Measurements from ENCODE around the gene RALGAPA2. TPM values are rescaled to one million over a fixed set of nuclear protein-coding genes. Genes with fewer than 3 reads are reported as not detected.
"Not testable (repeated sequence)": the region's sequence is repeated elsewhere in the genome, so short reads cannot be mapped to it uniquely, and the experiment has no call there.

The RALGAPA2 gene
- total and polyA plus RNA-seq, 8 donors = 9.6 to 41.7 (median 24.5) TPM

GRCh38 chr20:20548527-20549266, 163.7 kb downstream of the RALGAPA2 start:
- Histone ChIP-seq H3K36me3 (peaks cover 0 to 13% (median 0%) of the 10 kb centered on the region in 3 donors), H3K4me1 (peaks cover 6 to 25% (median 17%) of the 10 kb centered on the region in 3 donors), H3K9me3 (no peaks in the 10 kb centered on the region), H3K27me3 (no peaks in the 10 kb centered on the region), H3K4me3 (no peak overlapping the region), H3K27ac (peak overlapping the region in 2 of 4 donors; percentile 29 to 59)
- DNase-seq = peak in 2 of 6 donors; percentile 13 to 23
- WGBS, 2 donors = 16 to 20% methylated on average over 5 of the region's 5 CpGs
- peak; percentile 66 to 85 (median 79) for ATAC-seq
- intact Hi-C loops (cut with DNase I) = no loop called here
- no peak for FAIRE-seq
- TF ChIP-seq, protein P1, sequence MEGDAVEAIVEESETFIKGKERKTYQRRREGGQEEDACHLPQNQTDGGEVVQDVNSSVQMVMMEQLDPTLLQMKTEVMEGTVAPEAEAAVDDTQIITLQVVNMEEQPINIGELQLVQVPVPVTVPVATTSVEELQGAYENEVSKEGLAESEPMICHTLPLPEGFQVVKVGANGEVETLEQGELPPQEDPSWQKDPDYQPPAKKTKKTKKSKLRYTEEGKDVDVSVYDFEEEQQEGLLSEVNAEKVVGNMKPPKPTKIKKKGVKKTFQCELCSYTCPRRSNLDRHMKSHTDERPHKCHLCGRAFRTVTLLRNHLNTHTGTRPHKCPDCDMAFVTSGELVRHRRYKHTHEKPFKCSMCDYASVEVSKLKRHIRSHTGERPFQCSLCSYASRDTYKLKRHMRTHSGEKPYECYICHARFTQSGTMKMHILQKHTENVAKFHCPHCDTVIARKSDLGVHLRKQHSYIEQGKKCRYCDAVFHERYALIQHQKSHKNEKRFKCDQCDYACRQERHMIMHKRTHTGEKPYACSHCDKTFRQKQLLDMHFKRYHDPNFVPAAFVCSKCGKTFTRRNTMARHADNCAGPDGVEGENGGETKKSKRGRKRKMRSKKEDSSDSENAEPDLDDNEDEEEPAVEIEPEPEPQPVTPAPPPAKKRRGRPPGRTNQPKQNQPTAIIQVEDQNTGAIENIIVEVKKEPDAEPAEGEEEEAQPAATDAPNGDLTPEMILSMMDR (IDR thresholded peaks at IDR 0.05) = no peak

DNA sequence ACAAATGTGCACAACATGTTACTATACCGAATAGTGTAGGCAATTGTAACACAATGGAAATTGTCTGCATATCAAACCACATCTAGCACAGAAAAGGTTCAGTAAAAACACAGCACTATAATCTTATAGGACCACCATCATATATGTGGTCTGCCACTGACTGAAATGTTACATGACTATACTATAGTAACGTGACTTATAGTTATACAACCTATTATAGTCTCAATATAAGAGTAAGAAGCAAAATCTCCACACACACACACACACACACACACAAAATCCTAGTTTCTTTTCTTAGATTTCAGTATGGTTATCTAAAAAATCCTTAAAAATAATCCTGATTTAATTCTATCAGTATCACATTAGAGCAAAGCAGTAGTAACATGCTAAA, 164.6 kb downstream of the RALGAPA2 start:
- no peak for ATAC-seq
- H3K27ac ChIP-seq = peak overlapping the region in 1 of 4 donors; percentile 29
- TF ChIP-seq, protein P1 (IDR thresholded peaks at IDR 0.05) = no peak
- peaks cover 6 to 25% (median 17%) of the 10 kb centered on the region in 3 donors for H3K4me1 ChIP-seq
- WGBS, 2 donors = 92 to 95% methylated on average over 2 of the region's 2 CpGs
- intact Hi-C loops (cut with DNase I) = no loop called here
- no peak overlapping the region for H3K4me3 ChIP-seq
- DNase-seq = no peak
- H3K36me3 ChIP-seq = peaks cover 0 to 13% (median 0%) of the 10 kb centered on the region in 3 donors
- FAIRE-seq = no peak
- H3K9me3 ChIP-seq = no peaks in the 10 kb centered on the region
- no peaks in the 10 kb centered on the region for H3K27me3 ChIP-seq

- no peak for FAIRE-seq
- Histone ChIP-seq H3K9me3 (no peaks in the 10 kb centered on the region), H3K4me3 (no peak overlapping the region), H3K27me3 (no peaks in the 10 kb centered on the region), H3K27ac (no peak overlapping the region), H3K4me1 (peaks cover 6 to 25% (median 17%) of the 10 kb centered on the region in 3 donors), H3K36me3 (peaks cover 0 to 13% (median 0%) of the 10 kb centered on the region in 3 donors)
- intact Hi-C loops (cut with DNase I) = no loop called here
- peak in 3 of 4 donors; percentile 23 to 28 (median 27) for ATAC-seq
- 67 to 70% methylated on average over 5 of the region's 5 CpGs for WGBS, 2 donors
- TF ChIP-seq, protein P1 (IDR thresholded peaks at IDR 0.05) = no peak
- no peak for DNase-seq
These were observed 165.1 kb downstream of the RALGAPA2 start for GRCh38 chr20:20547221-20547875.

DNA sequence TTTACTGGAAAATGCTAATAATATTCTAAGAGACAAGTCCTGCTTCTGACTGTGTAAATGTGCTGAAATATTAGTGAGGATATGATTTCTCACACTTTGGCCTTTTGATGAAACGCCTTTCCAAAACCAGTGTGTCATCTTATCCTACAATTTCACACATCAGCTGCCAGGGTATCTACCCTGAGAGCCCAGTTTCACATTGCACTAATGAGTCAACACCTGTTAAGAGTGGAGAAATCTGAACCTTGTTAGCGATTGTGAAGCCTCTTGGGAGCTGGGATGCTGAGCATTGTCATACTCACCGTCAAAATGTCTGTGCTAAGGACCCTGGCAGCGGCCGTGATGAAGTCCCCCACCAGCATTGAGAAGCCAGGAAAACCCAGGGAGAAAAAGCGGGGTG, 166.0 kb downstream of the RALGAPA2 start:
- TF ChIP-seq, protein P1 (IDR thresholded peaks at IDR 0.05) = no peak
- H3K27me3 ChIP-seq = no peaks in the 10 kb centered on the region
- no peaks in the 10 kb centered on the region for H3K9me3 ChIP-seq
- intact Hi-C loops (cut with DNase I) = no loop called here
- FAIRE-seq (no peak), DNase-seq (no peak), ATAC-seq (peak in 1 of 4 donors; percentile 3)
- H3K4me1 ChIP-seq = peaks cover 6 to 25% (median 13%) of the 10 kb centered on the region in 3 donors
- no peak overlapping the region for H3K4me3 ChIP-seq
- 86 to 88% methylated on average over 6 of the region's 6 CpGs for WGBS, 2 donors
- peaks cover 0 to 13% (median 0%) of the 10 kb centered on the region in 3 donors for H3K36me3 ChIP-seq
- H3K27ac ChIP-seq = no peak overlapping the region

DNA sequence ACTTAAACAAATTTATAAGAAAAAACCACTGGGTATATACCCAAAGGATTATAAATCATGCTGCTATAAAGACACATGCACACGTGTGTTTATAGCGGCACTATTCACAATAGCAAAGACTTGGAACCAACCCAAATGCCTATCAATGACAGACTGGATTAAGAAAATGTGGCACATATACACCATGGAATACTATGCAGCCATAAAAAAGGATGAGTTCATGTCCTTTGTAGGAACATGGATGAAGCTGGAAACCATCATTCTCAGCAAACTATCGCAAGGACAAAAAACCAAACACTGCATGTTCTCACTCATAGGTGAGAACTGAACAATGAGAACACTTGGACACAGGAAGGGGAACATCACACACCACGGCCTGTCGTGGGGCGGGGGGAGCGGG, 169.1 kb downstream of the RALGAPA2 start:
- H3K9me3 ChIP-seq; H3K27ac ChIP-seq; FAIRE-seq; H3K4me3 ChIP-seq; DNase-seq; ATAC-seq; intact Hi-C loops (cut with DNase I); H3K4me1 ChIP-seq; H3K27me3 ChIP-seq: not testable (repeated sequence)
- 95 to 98% methylated on average over 6 to 7 of the region's 7 CpGs for WGBS, 2 donors
- peaks cover 0 to 13% (median 0%) of the 10 kb centered on the region in 3 donors for H3K36me3 ChIP-seq

All from pancreas (tissue), 10 donors.